WERI-Rb-1 (cell line): ENCODE measurements around the gene USP46.

ENCODE experiments used
- DNase-seq: peaks from one replicate; pipeline ENCODE4 v3.0.0-alpha.2; 2020
- H3K27ac ChIP-seq: fragments of 250-450 bp; sonication (Bioruptor Pico); 2 replicates; pipeline ENCODE4 v1.5.1; 2020; ENCODE audit warnings: mild to moderate bottlenecking, moderate library complexity
- H3K27me3 ChIP-seq: fragments of 250-450 bp; sonication (Bioruptor Pico); 2 replicates; pipeline ENCODE4 v1.5.1; 2021; ENCODE audit warnings: mild to moderate bottlenecking, low read depth, moderate library complexity; ENCODE audit not compliant: insufficient read depth, severe bottlenecking
- H3K36me3 ChIP-seq: fragments of 250-450 bp; sonication (Bioruptor Pico); 2 replicates; pipeline ENCODE4 v1.5.1; 2020; ENCODE audit warnings: mild to moderate bottlenecking, moderate library complexity
- H3K4me3 ChIP-seq: 2 replicates; pipeline ENCODE4 v1.5.1; 2011; ENCODE audit warnings: low read depth, mild to moderate bottlenecking, control low read depth, low read length
- H3K9me3 ChIP-seq: fragments of 250-450 bp; sonication (Bioruptor Pico); 2 replicates; pipeline ENCODE4 v1.5.1; 2021; ENCODE audit warnings: mild to moderate bottlenecking, moderate library complexity; ENCODE audit not compliant: severe bottlenecking
- CTCF ChIP-seq: IDR thresholded peaks from 2 replicates; pipeline ENCODE4 v1.5.1; 2011; ENCODE audit warnings: low read depth, mild to moderate bottlenecking, control low read depth, inconsistent platforms, low read length

Gene USP46

GRCh38 chr4:52655506-52655905 lies 3.6 kb downstream of the USP46 start:
- Histone ChIP-seq H3K27ac (no peak overlapping the region), H3K4me3 (no peak overlapping the region), H3K36me3 (no peaks in the 10 kb centered on the region), H3K9me3 (no peaks in the 10 kb centered on the region), H3K27me3 (peaks cover 37% of the 10 kb centered on the region)
- no peak for DNase-seq
- no peak for TF ChIP-seq CTCF

GRCh38 chr4:52651996-52652672 lies 7.0 kb downstream of the USP46 start:
- Histone ChIP-seq H3K9me3 (no peaks in the 10 kb centered on the region), H3K4me3 (no peak overlapping the region), H3K27me3 (peaks cover 26% of the 10 kb centered on the region), H3K36me3 (no peaks in the 10 kb centered on the region), H3K27ac (no peak overlapping the region)
- no peak for DNase-seq
- TF ChIP-seq CTCF: no peak

GRCh38 chr4:52648836-52649235 lies 10.3 kb downstream of the USP46 start:
- no peak for TF ChIP-seq CTCF
- H3K27ac ChIP-seq: no peak overlapping the region
- H3K27me3 ChIP-seq: peaks cover 27% of the 10 kb centered on the region
- no peaks in the 10 kb centered on the region for H3K36me3 ChIP-seq
- no peak for DNase-seq
- no peaks in the 10 kb centered on the region for H3K9me3 ChIP-seq
- no peak overlapping the region for H3K4me3 ChIP-seq

GRCh38 chr4:52646741-52647140 lies 12.4 kb downstream of the USP46 start:
- Histone ChIP-seq H3K27me3 (peaks cover 34% of the 10 kb centered on the region), H3K27ac (no peak overlapping the region), H3K36me3 (no peaks in the 10 kb centered on the region), H3K4me3 (no peak overlapping the region), H3K9me3 (no peaks in the 10 kb centered on the region)
- TF ChIP-seq CTCF: no peak
- no peak for DNase-seq

- H3K36me3 ChIP-seq: no peaks in the 10 kb centered on the region
- no peaks in the 10 kb centered on the region for H3K9me3 ChIP-seq
- H3K4me3 ChIP-seq: no peak overlapping the region
- no peak for TF ChIP-seq CTCF
- DNase-seq: no peak
- H3K27me3 ChIP-seq: peaks cover 40% of the 10 kb centered on the region
- no peak overlapping the region for H3K27ac ChIP-seq
Measured at GRCh38 chr4:52646096-52646495, 13.0 kb downstream of the USP46 start.

- Histone ChIP-seq H3K4me3 (no peak overlapping the region), H3K27ac (no peak overlapping the region), H3K36me3 (no peaks in the 10 kb centered on the region), H3K27me3 (peaks cover 43% of the 10 kb centered on the region), H3K9me3 (no peaks in the 10 kb centered on the region)
- DNase-seq: no peak
- TF ChIP-seq CTCF: no peak
Measured at GRCh38 chr4:52645300-52645699, 13.8 kb downstream of the USP46 start.
